HFFc6 (cell line): ENCODE data around the gene DNAJB13. TPM values are rescaled to one million over a fixed set of nuclear protein-coding genes. Genes with fewer than 3 reads are reported as not detected.

Experiments used
- DNase-seq: peaks from one replicate; pipeline ENCODE4 v3.0.0-alpha.2; 2018
- H3K27ac Mint-ChIP-seq: 2 replicates; pipeline ENCODE4 v1.8.0; 2020; ENCODE audit warnings: mild to moderate bottlenecking, mixed read lengths
- H3K27me3 Mint-ChIP-seq: 2 replicates; pipeline ENCODE4 v1.8.0; 2021; ENCODE audit warnings: mild to moderate bottlenecking, moderate library complexity, mixed read lengths; ENCODE audit not compliant: insufficient read depth
- H3K36me3 Mint-ChIP-seq: 2 replicates; pipeline ENCODE4 v1.8.0; 2021; ENCODE audit warnings: low read depth, mixed read lengths
- H3K4me1 Mint-ChIP-seq: 2 replicates; pipeline ENCODE4 v1.8.0; 2020; ENCODE audit warnings: low read depth, mixed read lengths
- H3K4me3 Mint-ChIP-seq: 2 replicates; pipeline ENCODE4 v1.8.0; 2020; ENCODE audit warnings: mild to moderate bottlenecking, moderate library complexity, mixed read lengths
- H3K9me3 Mint-ChIP-seq: 2 replicates; pipeline ENCODE4 v1.8.0; 2020; ENCODE audit warnings: mild to moderate bottlenecking, mixed read lengths
- CTCF ChIP-seq: fragments of 200-600 bp; sonication (generic); IDR thresholded peaks from 2 replicates; pipeline ENCODE4 v1.5.0; 2021; ENCODE audit warnings: antibody characterized with exemption, mild to moderate bottlenecking
- total RNA-seq, 6 experiments: library from RNA; stranded (reverse); fragmentation: NEBNext Ultra II Directional; extraction: Animal tissue kit (Norgen Biotek cat#: 25700); gene quantifications; 2 replicates in 1 of 6; 3 replicates in 5 of 6; pipeline ENCODE4 v1.2.3, GENCODE V29; 2021

The DNAJB13 gene
- total RNA-seq, 6 experiments from 2014 or later, result 0.11 to 0.25 (median 0.17) TPM; not detected in 2

DNA sequence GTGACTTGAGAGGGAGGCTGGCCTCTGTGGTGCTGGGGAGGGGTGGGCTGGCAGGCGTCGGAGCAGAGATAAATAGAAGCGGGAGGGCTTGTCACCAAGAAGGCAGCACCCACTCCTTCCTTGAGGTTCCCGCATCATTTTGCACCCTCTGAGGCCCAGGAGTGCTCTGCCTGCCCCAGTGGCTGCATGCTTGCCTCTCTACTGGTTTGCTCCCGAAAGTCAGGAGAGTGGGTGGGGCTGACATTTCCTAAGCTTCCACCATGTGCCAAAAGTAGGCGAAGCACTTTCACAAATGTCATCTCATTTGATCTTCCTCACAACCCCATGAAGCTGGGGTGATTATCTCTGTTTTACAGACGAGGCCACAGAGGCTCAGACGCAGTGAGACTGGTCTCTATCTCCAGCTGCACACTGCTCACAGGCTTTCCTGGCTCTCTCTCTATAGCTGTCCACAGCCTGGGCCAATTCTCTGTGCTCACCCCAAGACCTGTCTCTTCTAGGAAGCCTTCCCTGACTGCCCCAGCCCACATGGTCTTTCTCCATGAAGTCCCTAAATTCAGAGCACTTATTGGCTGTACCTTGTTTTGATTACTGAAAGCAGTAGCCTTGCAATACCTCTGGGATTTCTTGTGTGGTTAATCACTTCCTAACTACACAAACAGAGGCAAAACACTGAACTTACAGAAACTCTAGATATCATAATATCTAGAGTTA lies 60.7 kb downstream of the DNAJB13 start:
- Mint-ChIP-seq H3K36me3 (no peaks in the 10 kb centered on the region; the same call in 1 of the 2 replicates), H3K4me3 (no peak overlapping the region), H3K9me3 (no peaks in the 10 kb centered on the region), H3K27ac (no peak overlapping the region), H3K4me1 (no peaks in the 10 kb centered on the region), H3K27me3 (peaks cover 7% of the 10 kb centered on the region)
- no peak for DNase-seq
- no peak for TF ChIP-seq CTCF

GRCh38 chr11:74012074-74012809 lies 61.4 kb downstream of the DNAJB13 start:
- Mint-ChIP-seq H3K9me3 (no peaks in the 10 kb centered on the region), H3K27me3 (peaks cover 7% of the 10 kb centered on the region), H3K27ac (no peak overlapping the region), H3K4me1 (no peaks in the 10 kb centered on the region), H3K4me3 (no peak overlapping the region), H3K36me3 (peaks cover 3% of the 10 kb centered on the region; the same call in 1 of the 2 replicates)
- no peak for TF ChIP-seq CTCF
- DNase-seq, result no peak

DNA sequence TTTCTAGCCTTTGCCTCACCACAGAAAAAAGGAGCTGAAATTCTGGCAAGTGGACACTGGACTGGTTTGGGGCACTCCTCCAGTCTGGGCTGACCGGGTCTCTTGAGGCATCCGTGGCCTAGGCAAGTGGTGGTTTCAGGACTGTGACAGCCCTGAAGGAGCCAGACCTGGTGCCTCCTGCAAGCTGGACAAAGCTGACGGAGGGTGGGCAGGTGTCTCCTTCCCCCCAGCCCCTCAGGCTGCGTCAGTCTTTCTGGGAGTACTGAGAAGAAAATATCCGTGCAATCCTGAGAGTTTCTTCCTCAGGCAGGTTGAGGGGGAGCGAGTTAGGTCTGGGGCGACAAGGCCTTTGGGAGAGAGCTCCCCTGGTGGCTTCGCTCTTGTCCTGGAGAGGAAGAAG lies 62.3 kb downstream of the DNAJB13 start:
- no peak for TF ChIP-seq CTCF
- Mint-ChIP-seq H3K4me1 (peaks cover under 1% of the 10 kb centered on the region; the same call in 1 of the 2 replicates), H3K36me3 (peaks cover 9% of the 10 kb centered on the region; the same call in 1 of the 2 replicates), H3K27me3 (peaks cover 7% of the 10 kb centered on the region), H3K4me3 (no peak overlapping the region), H3K27ac (no peak overlapping the region), H3K9me3 (no peaks in the 10 kb centered on the region)
- DNase-seq, result no peak

GRCh38 chr11:74014880-74015279 lies 64.1 kb downstream of the DNAJB13 start:
- peaks cover 6% of the 10 kb centered on the region for H3K27me3 Mint-ChIP-seq
- H3K4me1 Mint-ChIP-seq, result peaks cover 8% of the 10 kb centered on the region
- no peak for TF ChIP-seq CTCF
- H3K36me3 Mint-ChIP-seq, result peaks cover 9% of the 10 kb centered on the region; the same call in 1 of the 2 replicates
- no peak overlapping the region for H3K27ac Mint-ChIP-seq
- H3K4me3 Mint-ChIP-seq, result no peak overlapping the region
- H3K9me3 Mint-ChIP-seq, result no peaks in the 10 kb centered on the region
- no peak for DNase-seq

DNA sequence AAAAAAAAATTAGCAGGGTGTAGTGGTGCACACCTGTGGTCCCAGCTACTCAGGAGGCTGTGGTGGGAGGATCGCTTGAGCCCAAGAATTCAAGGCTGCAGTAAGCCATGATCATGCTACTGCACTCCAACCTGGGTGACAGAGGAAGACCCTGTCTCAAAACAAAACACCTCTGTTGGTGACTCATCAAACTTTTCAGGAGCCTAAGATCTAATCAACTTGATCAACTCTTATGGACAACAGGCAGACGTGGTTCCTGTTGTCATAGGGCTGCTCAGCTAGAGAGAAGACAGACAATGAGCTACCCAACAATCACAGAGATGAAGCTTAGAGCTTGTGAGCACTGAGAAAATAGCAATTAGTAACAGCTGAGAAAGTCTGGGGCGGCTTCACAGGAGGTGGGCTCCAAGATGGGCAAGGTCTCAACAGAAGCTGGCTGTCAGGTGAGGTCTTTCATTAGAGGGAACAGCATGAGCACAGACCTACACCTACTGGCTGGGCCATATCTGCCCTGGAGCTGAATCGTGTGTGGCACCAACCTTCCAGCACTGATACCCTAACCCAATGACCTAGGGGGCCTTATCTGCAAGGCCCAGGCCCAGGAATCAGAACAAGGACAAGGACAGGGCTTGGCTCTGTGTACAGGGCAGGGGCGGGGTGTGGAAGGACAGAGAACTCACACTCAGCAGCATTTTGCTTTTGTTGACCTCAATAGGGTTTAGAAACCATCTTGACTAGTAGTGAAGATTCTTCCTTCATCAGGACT lies 65.3 kb downstream of the DNAJB13 start:
- Mint-ChIP-seq H3K27ac (no peak overlapping the region), H3K9me3 (no peaks in the 10 kb centered on the region), H3K27me3 (peaks cover 2% of the 10 kb centered on the region; the same call in 1 of the 2 replicates), H3K4me1 (peaks cover 8% of the 10 kb centered on the region), H3K4me3 (no peak overlapping the region), H3K36me3 (peaks cover 9% of the 10 kb centered on the region; the same call in 1 of the 2 replicates)
- DNase-seq, result no peak
- TF ChIP-seq CTCF, result no peak
